CD4-positive, alpha-beta memory T cell (primary cell): ENCODE results near the gene RALGAPA2. TPM values are rescaled to one million over a fixed set of nuclear protein-coding genes. Genes with fewer than 3 reads are reported as not detected.
"Not testable (repeated sequence)": the region's sequence is repeated elsewhere in the genome, so short reads cannot be mapped to it uniquely, and the experiment has no call there.

ENCODE experiments used
- CTCF ChIA-PET: fragments of 350-600 bp; sonication (Branson Sonifier 250); formaldehyde crosslinking; loops from one replicate; lab custom pipeline; 2021; ENCODE audit warnings: inconsistent platforms; ENCODE audit not compliant: partially characterized antibody; lab: Charles Lee
- POLR2A ChIA-PET: fragments of 350-600 bp; sonication (Branson Sonifier 250); formaldehyde crosslinking; loops from one replicate; lab custom pipeline; 2021; ENCODE audit not compliant: partially characterized antibody; lab: Charles Lee
- DNase-seq, 5 donors: peaks; one replicate each; pipeline versions ENCODE4 v3.0.0 to v3.0.0-alpha.2; 2020 to 2022; ENCODE audit warnings: mixed read lengths in 1 of 5
- H3K27ac ChIP-seq: one replicate; pipeline ENCODE4 v1.7.0; 2013; ENCODE audit warnings: low read depth, low read length
- H3K27me3 ChIP-seq: 2 replicates; pipeline ENCODE4 v1.7.0; 2013; ENCODE audit warnings: mild to moderate bottlenecking, low read length, moderate library complexity; ENCODE audit not compliant: insufficient read depth
- H3K36me3 ChIP-seq: 2 replicates; pipeline ENCODE4 v1.7.0; 2013; ENCODE audit warnings: mild to moderate bottlenecking, low read length, moderate library complexity; ENCODE audit not compliant: insufficient read depth
- H3K4me1 ChIP-seq: 2 replicates; pipeline ENCODE4 v1.7.0; 2013; ENCODE audit warnings: mild to moderate bottlenecking, low read length, moderate library complexity; ENCODE audit not compliant: insufficient read depth
- H3K4me3 ChIP-seq, 2 donors: one replicate each; pipeline ENCODE4 v1.7.0; 2013; ENCODE audit warnings: low read length in 2 of 2, mild to moderate bottlenecking in 1 of 2
- H3K9me3 ChIP-seq, 2 donors: one replicate each; pipeline ENCODE4 v1.7.0; 2013; ENCODE audit warnings: low read length in 2 of 2, control low read depth in 1 of 2; ENCODE audit not compliant: control insufficient read depth in 1 of 2
- H3K27ac Mint-ChIP-seq, 7 donors: one replicate each; pipeline ENCODE4 v1.8.0; 2020 to 2021; ENCODE audit warnings: mixed read lengths in 7 of 7, mild to moderate bottlenecking in 6 of 7, inconsistent platforms in 3 of 7, moderate library complexity in 3 of 7
- H3K27me3 Mint-ChIP-seq, 2 donors: one replicate each; pipeline ENCODE4 v1.8.0; 2020 to 2021; ENCODE audit warnings: mixed read lengths in 2 of 2
- H3K36me3 Mint-ChIP-seq, 2 donors: one replicate each; pipeline ENCODE4 v1.8.0; 2020 to 2021; ENCODE audit warnings: mixed read lengths in 2 of 2, inconsistent platforms in 1 of 2, mild to moderate bottlenecking in 1 of 2
- H3K4me1 Mint-ChIP-seq, 4 donors: one replicate each; pipeline ENCODE4 v1.8.0; 2020 to 2021; ENCODE audit warnings: mixed read lengths in 4 of 4, mild to moderate bottlenecking in 1 of 4
- H3K4me3 Mint-ChIP-seq, 8 donors: one replicate each; pipeline ENCODE4 v1.8.0; 2020 to 2021; ENCODE audit warnings: mixed read lengths in 8 of 8, mild to moderate bottlenecking in 7 of 8, moderate library complexity in 6 of 8, inconsistent platforms in 3 of 8
- H3K9me3 Mint-ChIP-seq, 8 donors: one replicate each; pipeline ENCODE4 v1.8.0; 2020 to 2021; ENCODE audit warnings: mixed read lengths in 8 of 8, mild to moderate bottlenecking in 5 of 8, inconsistent platforms in 3 of 8, moderate library complexity in 1 of 8
- intact Hi-C: fragments of 100-400 bp; cut with micrococcal nuclease; formaldehyde crosslinking; loops from one replicate; pipeline ENCODE4 v1.15.1; 2023
- polyA plus RNA-seq, 2 donors: library from polyadenylated mRNA; unstranded; fragments of 300-500 nt; fragmentation: Illumina TruSeq; gene quantifications; one replicate each; pipeline ENCODE4 v1.2.3, GENCODE V29; 2021
- total RNA-seq, 2 experiments: library from RNA; stranded (reverse); gene quantifications; one replicate each; pipeline ENCODE4 v1.2.3, GENCODE V29; 2021

The RALGAPA2 gene
- total and polyA plus RNA-seq, 4 experiments from 2014 or later = 1.6 to 36.3 (median 21.5) TPM

GRCh38 chr20:20358801-20359200 lies 353.6 kb downstream of the RALGAPA2 start:
- Histone ChIP-seq H3K4me1 (peaks cover 12% of the 10 kb centered on the region), H3K4me3 (no peak overlapping the region), H3K9me3 (no peaks in the 10 kb centered on the region), H3K36me3 (no peaks in the 10 kb centered on the region), H3K27ac (no peak overlapping the region), H3K27me3 (peaks cover 5% of the 10 kb centered on the region)
- H3K9me3 Mint-ChIP-seq = no peaks in the 10 kb centered on the region
- no peaks in the 10 kb centered on the region for H3K36me3 Mint-ChIP-seq
- CTCF ChIA-PET = no interaction called here
- no peak overlapping the region for H3K27ac Mint-ChIP-seq
- no peak overlapping the region for H3K4me3 Mint-ChIP-seq
- POLR2A ChIA-PET = no interaction called here
- no peak for DNase-seq
- intact Hi-C loops = no loop called here
- H3K27me3 Mint-ChIP-seq = peaks cover 23 to 24% of the 10 kb centered on the region in 2 donors
- peaks cover 11 to 17% (median 14%) of the 10 kb centered on the region in 4 donors for H3K4me1 Mint-ChIP-seq

- H3K4me3 ChIP-seq, H3K36me3 ChIP-seq, H3K4me3 Mint-ChIP-seq, intact Hi-C loops, CTCF ChIA-PET, H3K27ac ChIP-seq, H3K36me3 Mint-ChIP-seq, H3K27ac Mint-ChIP-seq, H3K27me3 ChIP-seq, DNase-seq, POLR2A ChIA-PET, H3K9me3 ChIP-seq, H3K9me3 Mint-ChIP-seq, H3K4me1 ChIP-seq: not testable (repeated sequence)
- Mint-ChIP-seq H3K27me3 (peaks cover 7 to 23% of the 10 kb centered on the region in 2 donors), H3K4me1 (peaks cover 6 to 11% (median 9%) of the 10 kb centered on the region in 4 donors)
Measured at GRCh38 chr20:20355503-20355902, 356.9 kb downstream of the RALGAPA2 start.

GRCh38 chr20:20353576-20353975 lies 358.9 kb downstream of the RALGAPA2 start:
- H3K9me3 ChIP-seq = no peaks in the 10 kb centered on the region
- H3K4me1 Mint-ChIP-seq = peaks cover 0 to 1% (median 0%) of the 10 kb centered on the region in 4 donors
- H3K27ac Mint-ChIP-seq = no peak overlapping the region
- H3K36me3 ChIP-seq = no peaks in the 10 kb centered on the region
- no peaks in the 10 kb centered on the region for H3K4me1 ChIP-seq
- intact Hi-C loops = no loop called here
- CTCF ChIA-PET = no interaction called here
- H3K9me3 Mint-ChIP-seq = peaks cover 0 to 2% (median 0%) of the 10 kb centered on the region in 8 donors
- no peak overlapping the region for H3K4me3 Mint-ChIP-seq
- H3K27ac ChIP-seq = no peak overlapping the region
- H3K4me3 ChIP-seq = no peak overlapping the region
- POLR2A ChIA-PET = no interaction called here
- no peaks in the 10 kb centered on the region for H3K27me3 ChIP-seq
- H3K27me3 Mint-ChIP-seq = peaks cover 13 to 31% of the 10 kb centered on the region in 2 donors
- H3K36me3 Mint-ChIP-seq = no peaks in the 10 kb centered on the region
- DNase-seq = no peak

- H3K36me3 Mint-ChIP-seq = no peaks in the 10 kb centered on the region
- H3K9me3 Mint-ChIP-seq = peaks cover 0 to 15% (median 3%) of the 10 kb centered on the region in 8 donors
- H3K4me1 ChIP-seq = no peaks in the 10 kb centered on the region
- no peaks in the 10 kb centered on the region for H3K36me3 ChIP-seq
- H3K27ac Mint-ChIP-seq = no peak overlapping the region
- no peaks in the 10 kb centered on the region for H3K9me3 ChIP-seq
- H3K4me3 ChIP-seq = no peak overlapping the region
- H3K27me3 Mint-ChIP-seq = peaks cover 6 to 7% of the 10 kb centered on the region in 2 donors
- H3K4me3 Mint-ChIP-seq = no peak overlapping the region
- H3K4me1 Mint-ChIP-seq = peaks cover 0 to 1% (median 0%) of the 10 kb centered on the region in 4 donors
- ChIA-PET POLR2A (no interaction called here), CTCF (no interaction called here)
- DNase-seq = no peak
- intact Hi-C loops = no loop called here
- H3K27me3 ChIP-seq = no peaks in the 10 kb centered on the region
- H3K27ac ChIP-seq = no peak overlapping the region
Measured at GRCh38 chr20:20344476-20344875, 368.0 kb downstream of the RALGAPA2 start.

- Histone ChIP-seq H3K36me3 (no peaks in the 10 kb centered on the region), H3K4me1 (no peaks in the 10 kb centered on the region), H3K4me3 (no peak overlapping the region), H3K9me3 (no peaks in the 10 kb centered on the region), H3K27me3 (no peaks in the 10 kb centered on the region), H3K27ac (no peak overlapping the region)
- no peak overlapping the region for H3K27ac Mint-ChIP-seq
- no peaks in the 10 kb centered on the region for H3K4me1 Mint-ChIP-seq
- no peak overlapping the region for H3K4me3 Mint-ChIP-seq
- intact Hi-C loops = no loop called here
- H3K9me3 Mint-ChIP-seq = peaks cover 0 to 13% (median 3%) of the 10 kb centered on the region in 8 donors
- no peak for DNase-seq
- POLR2A ChIA-PET = no interaction called here
- H3K27me3 Mint-ChIP-seq = peaks cover 3 to 5% of the 10 kb centered on the region in 2 donors
- H3K36me3 Mint-ChIP-seq = no peaks in the 10 kb centered on the region
- CTCF ChIA-PET = no interaction called here
Measured at GRCh38 chr20:20343932-20344331, 368.5 kb downstream of the RALGAPA2 start.
